GM21576 (cell line): Measurements from ENCODE around the gene HBG2.

Source experiments
- ATAC-seq: cut with Tn5 transposase; IDR thresholded peaks from one replicate; pipeline ENCODE4 v1.9.1; 2021; ENCODE audit warnings: mild to moderate bottlenecking, moderate library complexity; ENCODE audit not compliant: unreplicated experiment

Gene HBG2

DNA sequence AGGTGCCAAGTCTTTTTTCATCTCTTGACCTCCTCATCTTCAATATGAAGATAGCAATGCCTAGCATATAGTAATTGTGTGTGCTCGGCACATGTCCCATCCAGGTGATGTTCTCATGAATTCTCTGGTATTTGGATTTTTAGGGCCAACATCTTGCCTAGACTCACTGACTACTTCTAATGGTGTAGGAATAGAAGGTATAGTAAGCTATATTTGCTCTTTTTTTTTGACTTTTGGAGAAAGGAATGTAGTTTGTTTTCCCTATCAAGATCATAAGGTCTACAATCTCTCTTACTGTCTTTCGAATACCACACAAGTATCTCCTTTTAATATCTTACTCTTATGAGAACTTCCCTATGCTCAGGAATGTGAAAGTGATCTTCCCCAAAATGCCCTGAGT lies 23.5 kb downstream of the HBG2 start:
- no peak for ATAC-seq

GRCh38 chr11:5230266-5230665 lies 24.3 kb downstream of the HBG2 start:
- no peak for ATAC-seq

DNA sequence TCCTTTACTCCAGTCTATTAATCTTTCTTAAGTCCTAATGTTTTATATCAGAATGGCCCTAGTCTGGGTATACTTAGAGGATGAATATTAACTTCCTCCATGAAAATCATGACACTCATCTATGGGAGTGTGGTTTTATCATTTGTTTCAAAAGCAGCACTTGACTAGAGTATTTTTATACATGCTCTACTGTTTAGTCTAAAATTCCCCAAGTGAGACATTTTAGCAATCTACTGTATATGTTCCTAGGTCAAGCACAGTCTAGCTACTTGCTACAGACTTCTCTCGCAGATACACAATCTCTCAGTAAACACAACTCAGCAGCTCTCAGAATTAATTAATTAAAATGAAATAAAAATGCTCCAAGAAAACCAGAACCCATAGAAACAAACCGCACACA lies 24.8 kb downstream of the HBG2 start:
- ATAC-seq, result no peak

GRCh38 chr11:5229356-5229755 lies 25.2 kb downstream of the HBG2 start:
- no peak for ATAC-seq

GRCh38 chr11:5228124-5228523 lies 26.5 kb downstream of the HBG2 start:
- no peak for ATAC-seq

GRCh38 chr11:5227681-5228080 lies 26.9 kb downstream of the HBG2 start:
- no peak for ATAC-seq

DNA sequence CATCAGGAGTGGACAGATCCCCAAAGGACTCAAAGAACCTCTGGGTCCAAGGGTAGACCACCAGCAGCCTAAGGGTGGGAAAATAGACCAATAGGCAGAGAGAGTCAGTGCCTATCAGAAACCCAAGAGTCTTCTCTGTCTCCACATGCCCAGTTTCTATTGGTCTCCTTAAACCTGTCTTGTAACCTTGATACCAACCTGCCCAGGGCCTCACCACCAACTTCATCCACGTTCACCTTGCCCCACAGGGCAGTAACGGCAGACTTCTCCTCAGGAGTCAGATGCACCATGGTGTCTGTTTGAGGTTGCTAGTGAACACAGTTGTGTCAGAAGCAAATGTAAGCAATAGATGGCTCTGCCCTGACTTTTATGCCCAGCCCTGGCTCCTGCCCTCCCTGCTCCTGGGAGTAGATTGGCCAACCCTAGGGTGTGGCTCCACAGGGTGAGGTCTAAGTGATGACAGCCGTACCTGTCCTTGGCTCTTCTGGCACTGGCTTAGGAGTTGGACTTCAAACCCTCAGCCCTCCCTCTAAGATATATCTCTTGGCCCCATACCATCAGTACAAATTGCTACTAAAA lies 27.8 kb downstream of the HBG2 start, which contains the start of gene HBB:
HBB (minus strand) TSS at position 340 of the 579 bp plus-strand sequence; CDS start at position 290, 50 bp downstream.
- no peak for ATAC-seq

GRCh38 chr11:5225480-5225871 lies 29.1 kb downstream of the HBG2 start:
- ATAC-seq, result no peak

GRCh38 chr11:5224538-5225479 lies 29.8 kb downstream of the HBG2 start:
- ATAC-seq, result no peak

- ATAC-seq, result no peak
Measured at GRCh38 chr11:5223686-5224085, 30.9 kb downstream of the HBG2 start.

- ATAC-seq, result no peak
Measured at GRCh38 chr11:5223146-5223545, 31.4 kb downstream of the HBG2 start.

DNA sequence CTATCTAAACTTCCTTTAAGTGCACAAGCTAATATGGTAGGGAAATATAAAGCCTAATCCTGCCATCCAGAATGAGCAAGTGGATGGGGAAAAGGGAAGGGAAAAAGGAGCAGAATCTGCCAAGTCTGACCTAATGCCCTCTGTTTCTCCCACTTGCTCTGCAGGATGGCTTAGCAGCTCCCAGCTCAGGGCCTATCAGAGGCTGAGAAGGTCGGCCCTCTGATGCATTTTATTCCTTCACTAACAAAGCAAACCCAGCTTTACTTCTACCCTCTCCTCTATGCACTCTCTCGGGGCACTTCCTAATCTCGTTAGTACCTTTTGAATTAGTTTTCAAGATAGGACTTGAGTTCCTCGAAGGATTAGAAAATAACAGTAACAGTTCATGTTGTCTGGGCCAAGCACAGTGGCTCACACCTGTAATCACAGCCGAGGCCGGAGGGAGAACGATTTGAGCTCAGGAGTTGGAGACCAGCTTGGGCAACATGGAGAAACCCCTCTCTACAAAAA lies 44.1 kb downstream of the HBG2 start:
- ATAC-seq, result no peak

DNA sequence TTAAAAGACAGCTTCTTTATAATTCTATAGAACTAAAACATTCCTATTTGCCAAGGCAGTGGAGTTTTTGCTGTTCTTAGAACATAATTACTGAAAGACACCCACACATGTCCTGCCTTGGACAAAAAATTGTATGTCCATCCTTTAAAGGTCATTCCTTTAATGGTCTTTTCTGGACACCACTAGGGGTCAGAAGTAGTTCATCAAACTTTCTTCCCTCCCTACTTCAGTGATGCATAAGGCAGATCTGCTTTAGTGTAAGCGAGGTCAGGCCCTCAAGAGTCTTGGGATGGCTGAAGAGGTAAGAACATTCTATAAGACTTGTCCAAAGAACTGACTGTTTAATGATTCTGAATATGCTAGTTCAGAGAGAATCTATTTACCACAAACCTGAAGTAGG lies 49.8 kb downstream of the HBG2 start:
- ATAC-seq, result no peak

GRCh38 chr11:5203366-5203765 lies 51.2 kb downstream of the HBG2 start:
- ATAC-seq, result no peak
